Measurements from ENCODE around the gene CBX5.
"Not testable (repeated sequence)": the region's sequence is repeated elsewhere in the genome, so short reads cannot be mapped to it uniquely, and the experiment has no call there.

Gene CBX5

DNA sequence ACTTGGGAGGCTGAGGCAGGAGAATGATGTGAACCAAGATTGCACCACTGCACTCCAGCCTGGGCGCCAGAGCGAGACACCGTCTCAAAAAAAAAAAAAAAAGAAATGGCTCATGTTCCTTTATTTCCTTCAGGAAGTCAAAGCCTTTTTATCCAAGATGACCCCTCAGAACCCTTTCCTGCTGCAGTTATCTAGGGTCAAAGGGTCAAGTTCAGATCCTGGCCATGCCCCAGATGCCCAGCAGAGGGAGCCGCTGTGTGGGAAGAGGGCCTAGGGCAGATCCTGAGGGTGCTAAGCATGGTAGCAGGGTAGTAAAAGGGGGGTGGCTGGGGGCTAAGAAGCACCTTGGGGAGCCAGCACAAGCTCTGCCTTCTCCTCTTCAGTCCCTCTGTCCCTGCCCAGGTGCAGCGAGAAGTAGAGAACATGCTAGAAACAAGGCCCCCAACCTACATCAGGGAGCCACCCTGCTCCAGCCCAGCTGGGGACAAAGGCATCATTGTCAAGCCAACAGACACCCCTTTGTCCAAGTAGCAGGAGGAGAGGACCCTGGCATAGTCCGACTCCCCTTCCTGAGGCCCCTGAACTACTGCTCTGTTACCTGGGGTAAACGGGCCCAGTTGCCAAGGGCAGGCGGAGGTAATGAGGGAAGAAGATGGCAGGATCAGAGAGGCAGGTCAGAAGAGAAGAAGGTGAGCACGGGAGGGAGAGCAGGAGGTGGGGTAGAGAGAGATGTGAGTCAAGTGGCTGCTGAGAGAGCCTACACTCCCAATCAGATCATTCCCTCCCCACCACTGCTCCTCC is 14.4 kb upstream of the CBX5 start:
- DNase-seq (ENCODE audit: low read depth in 2 of 2): peak; percentile 27 to 55

GRCh38 chr12:54292931-54293241 is 13.0 kb upstream of the CBX5 start:
- no peak for DNase-seq (ENCODE audit: low read depth in 2 of 2)

GRCh38 chr12:54292083-54292930 is 12.4 kb upstream of the CBX5 start:
- DNase-seq (ENCODE audit: low read depth in 2 of 2): no peak

DNA sequence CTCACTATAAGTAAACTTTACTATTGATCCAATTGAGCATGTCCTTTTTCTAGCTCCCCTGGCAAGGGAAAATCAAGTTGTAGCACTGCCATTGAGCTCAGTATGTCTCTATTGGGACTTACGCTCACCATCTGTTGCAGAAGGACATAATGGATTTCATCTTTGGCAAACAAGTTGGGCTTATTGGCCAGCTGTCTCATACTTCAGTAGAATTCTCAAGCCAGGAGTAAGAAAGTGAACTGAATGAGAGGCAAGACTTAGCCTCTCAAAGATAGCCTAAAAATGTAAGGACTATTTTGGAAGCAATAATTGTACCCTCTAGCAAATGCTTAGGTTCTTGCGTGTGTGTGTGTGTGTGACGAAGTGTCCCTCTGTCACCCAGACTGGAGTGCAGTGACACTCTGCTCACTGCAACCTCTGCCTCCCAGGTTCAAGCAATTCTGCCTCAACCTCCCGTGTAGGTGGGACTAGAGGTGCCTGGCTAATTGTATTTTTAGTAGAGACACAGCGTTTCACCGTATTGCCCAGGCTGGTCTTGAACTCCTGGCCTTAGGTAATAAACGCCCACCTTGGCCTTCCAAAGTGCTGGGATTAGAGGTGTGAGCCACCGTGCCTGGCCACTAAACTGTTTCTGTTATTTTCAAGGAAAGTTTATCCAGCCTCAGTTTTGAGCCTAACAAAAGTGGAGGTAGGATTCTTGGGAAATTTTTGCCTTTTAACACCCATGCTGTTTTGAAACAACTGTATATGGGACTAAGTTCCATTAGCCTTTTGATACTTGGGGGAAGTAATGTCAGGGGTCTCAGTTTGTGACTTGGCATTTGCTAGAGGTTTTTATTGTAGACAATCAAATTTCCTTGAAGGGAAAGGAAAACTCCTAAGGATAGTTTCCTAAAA is 7.6 kb upstream of the CBX5 start:
- DNase-seq (ENCODE audit: low read depth in 2 of 2): no peak

DNA sequence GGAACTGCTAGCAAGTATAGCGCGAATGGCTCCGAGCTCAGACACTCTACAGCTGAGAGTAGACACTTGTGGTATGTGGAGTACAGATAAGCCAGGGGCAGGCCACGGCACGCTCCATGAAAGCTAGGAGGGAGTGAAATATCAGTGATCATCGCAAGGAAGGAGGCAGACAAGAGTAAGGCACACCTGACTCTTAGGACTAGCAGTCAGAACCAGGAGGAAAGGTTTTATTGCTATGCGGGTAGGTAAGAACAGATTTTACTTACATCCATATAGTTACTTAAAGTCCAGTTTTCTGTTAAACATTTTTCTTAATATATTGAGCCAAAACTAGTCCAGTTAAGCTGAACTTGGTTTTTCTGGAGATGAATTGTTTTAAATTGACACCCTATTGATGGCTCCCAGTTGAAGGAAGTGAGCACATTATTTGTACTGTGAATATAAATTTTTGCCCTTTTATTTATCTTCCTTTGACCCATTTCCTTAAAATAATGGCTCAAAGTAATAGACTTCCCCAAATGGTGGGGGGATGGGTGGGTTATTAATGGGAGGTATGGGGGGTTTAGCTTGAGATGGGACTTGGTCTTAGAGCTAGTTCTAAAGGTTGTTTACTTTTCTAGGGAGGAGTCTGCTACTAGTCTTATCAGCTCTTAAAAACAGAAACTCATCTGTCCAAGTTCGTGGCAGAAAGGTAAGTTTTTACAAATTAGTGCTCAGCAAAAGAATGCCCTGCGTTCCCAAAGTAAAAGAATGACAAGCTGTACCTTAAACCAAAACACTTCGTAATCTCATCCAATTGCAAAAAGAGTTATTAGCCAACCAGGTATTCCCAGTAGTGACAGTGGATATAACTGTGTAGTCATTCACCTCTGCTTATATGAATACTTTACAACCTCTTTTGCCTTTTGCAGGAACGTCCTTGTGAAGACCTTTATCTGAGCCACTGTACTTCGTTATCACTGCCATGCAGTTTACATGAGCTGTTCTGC is 6.4 kb upstream of the CBX5 start:
- DNase-seq (ENCODE audit: low read depth in 2 of 2): no peak

GRCh38 chr12:54285150-54286041 is 5.5 kb upstream of the CBX5 start:
- no peak for DNase-seq (ENCODE audit: low read depth in 2 of 2)

DNA sequence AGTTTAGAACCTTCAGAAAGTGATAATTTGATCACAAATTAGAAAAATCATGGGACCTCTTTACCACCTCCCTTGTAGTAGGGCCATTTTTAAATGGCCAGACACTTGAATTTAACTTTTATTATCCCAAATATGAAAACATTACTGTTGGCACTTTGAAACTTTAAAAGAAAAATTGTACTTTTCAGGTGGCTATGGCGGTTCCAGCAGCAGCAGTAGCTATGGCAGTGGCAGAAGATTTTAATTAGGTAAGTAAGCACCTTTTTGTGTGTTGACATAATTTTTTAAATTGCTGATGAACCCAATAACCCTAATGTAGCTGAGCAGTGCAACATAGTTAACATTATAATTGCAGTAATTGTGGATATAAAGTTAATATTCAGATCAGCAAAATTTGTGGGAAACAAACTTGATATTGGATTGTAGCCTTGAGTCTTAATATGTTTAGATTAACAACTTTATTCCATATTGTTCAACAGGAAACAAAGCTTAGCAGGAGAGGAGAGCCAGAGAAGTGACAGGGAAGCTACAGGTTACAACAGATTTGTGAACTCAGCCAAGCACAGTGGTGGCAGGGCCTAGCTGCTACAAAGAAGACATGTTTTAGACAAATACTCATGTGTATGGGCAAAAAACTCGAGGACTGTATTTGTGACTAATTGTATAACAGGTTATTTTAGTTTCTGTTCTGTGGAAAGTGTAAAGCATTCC is 4.3 kb upstream of the CBX5 start:
- not testable (repeated sequence) for DNase-seq (ENCODE audit: low read depth in 2 of 2)

GRCh38 chr12:54282949-54283593 is 3.1 kb upstream of the CBX5 start:
- peak in 1 of 2 donors; percentile 30 for DNase-seq (ENCODE audit: low read depth in 2 of 2)

DNA sequence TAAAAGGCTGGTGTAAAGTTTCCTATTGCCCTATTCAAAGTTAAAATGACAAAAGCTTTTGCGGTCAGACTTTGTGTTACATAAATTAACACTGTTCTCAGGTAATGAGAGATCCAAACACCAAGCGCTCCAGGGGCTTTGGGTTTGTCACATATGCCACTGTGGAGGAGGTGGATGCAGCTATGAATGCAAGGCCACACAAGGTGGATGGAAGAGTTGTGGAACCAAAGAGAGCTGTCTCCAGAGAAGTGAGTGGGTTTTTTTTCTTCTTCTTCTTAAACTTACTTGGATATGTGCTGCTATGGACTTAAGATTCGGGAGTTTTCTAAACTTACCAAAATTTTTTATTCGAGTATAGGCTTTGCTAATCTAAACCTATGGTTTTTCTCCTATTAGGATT is 1.8 kb upstream of the CBX5 start:
- DNase-seq (ENCODE audit: low read depth in 2 of 2): not testable (repeated sequence)

DNA sequence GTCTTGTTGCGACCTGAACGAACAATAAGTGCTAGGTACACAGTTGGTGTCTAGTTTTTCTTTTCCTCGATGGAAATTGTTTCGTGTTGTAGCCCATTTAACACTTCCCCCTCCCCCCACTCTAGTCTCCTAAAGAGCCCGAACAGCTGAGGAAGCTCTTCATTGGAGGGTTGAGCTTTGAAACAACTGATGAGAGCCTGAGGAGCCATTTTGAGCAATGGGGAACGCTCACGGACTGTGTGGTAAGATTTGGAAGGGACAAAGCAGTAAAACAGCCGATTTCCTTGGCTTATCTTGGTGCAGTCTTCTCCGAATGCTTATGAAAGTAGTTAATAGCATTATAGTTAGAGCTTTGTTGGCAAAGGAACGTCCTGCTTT is 1.3 kb upstream of the CBX5 start:
- DNase-seq (ENCODE audit: low read depth in 2 of 2): not testable (repeated sequence)

GRCh38 chr12:54280468-54281260 is 742 bp upstream of the CBX5 start, which contains the start of gene HNRNPA1:
Gene HNRNPA1, plus strand, starts transcription at chr12:54280726. Its CDS starts 82 bp downstream, at chr12:54280808.
- DNase-seq (ENCODE audit: low read depth in 2 of 2): peak; percentile 92 to 96

DNA sequence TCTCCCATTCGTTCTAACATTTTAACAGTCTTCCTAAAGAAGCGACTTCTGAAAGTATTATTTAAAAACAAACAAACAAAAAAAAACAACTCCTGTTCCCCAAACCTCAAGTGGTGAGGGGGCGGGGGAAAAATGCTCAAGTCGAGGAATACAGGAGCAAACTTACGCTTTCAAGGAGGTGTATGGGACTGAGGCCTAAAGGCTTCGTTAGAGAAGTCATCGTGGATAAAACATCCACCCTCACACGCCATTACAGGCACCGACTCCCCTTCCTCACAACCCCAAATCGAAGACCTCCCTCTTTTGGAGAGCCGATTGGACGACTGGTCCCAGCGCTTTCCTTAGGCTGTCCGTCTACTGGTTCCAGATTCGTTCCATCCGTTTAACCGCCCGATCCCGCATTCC is 693 bp downstream of the CBX5 start:
- DNase-seq (ENCODE audit: low read depth in 2 of 2): no peak

DNA sequence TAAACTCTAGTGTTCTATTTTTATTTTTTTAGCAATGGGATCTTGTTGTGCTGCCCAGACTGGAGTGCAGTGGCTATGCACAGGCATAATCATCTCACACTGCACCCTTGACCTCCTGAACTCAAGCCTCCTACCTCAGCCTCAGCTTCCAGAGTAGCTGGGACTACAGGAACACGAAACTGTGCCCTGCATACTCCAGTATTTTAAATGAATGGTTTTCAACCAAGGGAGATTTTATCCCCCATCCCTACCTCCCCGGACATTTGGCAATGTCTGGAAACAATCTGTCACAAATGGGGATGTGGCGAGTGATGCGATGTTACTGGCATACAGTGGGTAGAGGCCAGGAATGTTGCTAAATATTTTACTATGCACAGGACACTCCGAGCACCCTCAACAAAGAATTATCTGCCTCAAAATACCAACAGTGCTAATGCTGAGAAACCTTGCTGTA is 2.1 kb downstream of the CBX5 start:
- no peak for DNase-seq (ENCODE audit: low read depth in 2 of 2)

DNA sequence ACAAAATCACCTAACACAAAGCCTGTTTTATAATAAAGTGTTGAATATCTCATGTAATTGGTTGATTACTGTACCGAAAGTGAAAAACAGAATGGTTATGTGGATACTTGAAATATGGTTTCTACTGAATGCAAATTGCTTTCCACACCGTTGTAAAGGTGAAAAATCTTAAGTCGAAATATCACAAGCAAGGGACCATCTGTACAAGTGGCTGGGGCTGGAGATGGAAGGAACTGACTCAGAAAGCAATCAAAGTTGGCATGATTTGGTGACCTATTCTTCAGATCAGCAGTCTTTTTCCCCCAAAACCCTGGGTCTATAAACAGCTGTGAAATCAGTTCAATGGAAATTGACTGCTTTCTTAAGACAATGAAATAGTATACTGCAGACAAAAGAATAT is 3.6 kb downstream of the CBX5 start:
- DNase-seq (ENCODE audit: low read depth in 2 of 2): no peak

DNA sequence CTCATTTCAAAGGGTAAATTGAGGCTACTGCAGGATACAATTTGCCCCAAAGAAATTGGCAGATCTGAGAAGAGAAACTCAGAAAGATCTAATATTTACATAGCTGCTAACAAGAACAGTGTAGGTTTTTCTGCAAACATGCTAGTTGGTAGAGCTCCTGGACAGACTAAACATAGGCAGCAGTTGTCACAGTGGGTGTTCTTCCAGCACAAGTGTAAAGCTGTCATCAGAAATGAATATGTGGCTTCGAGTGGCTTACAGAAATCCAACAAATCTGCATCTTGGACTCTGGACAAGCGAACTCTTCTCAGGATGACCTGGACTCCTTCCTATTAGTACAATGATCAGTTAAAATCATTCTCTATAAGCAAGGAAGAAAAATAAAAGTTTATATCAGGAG is 5.9 kb downstream of the CBX5 start:
- no peak for DNase-seq (ENCODE audit: low read depth in 2 of 2)

GRCh38 chr12:54272214-54272613 is 7.7 kb downstream of the CBX5 start:
- no peak for DNase-seq (ENCODE audit: low read depth in 2 of 2)

- DNase-seq (ENCODE audit: low read depth in 2 of 2): no peak
Observed at GRCh38 chr12:54270345-54270744, 9.6 kb downstream of the CBX5 start.

DNA sequence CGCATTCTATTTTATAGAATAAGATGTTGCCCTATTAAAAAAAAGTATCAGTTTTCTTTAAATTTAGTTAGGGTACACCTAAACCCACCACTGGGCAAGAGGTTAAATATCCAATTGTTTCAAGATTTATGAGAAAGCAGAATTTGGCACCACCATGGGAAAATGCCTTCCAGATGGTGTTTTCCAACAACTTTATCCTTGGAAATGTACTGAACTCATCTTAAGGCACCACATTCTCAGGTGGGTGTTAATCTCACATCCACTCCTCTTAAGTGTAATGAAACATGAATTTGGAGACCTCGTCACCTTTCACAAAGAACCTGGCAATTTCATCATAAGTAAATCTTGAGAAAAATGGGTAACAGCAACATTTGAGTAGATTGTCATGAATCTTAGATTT is 13.1 kb downstream of the CBX5 start:
- no peak for DNase-seq (ENCODE audit: low read depth in 2 of 2)

Data from stimulated activated CD4-positive, alpha-beta T cell treated with anti-CD3 and anti-CD28 coated beads, Interleukin-15, amount 100 ng/mL, for 48 hours (primary cell).